ENCODE measurements around the gene CFAP52. TPM values are rescaled to one million over a fixed set of nuclear protein-coding genes. Genes with fewer than 3 reads are reported as not detected.
"Not testable (repeated sequence)": the region's sequence is repeated elsewhere in the genome, so short reads cannot be mapped to it uniquely, and the experiment has no call there.

CFAP52 gene
- polyA plus RNA-seq, 1 donor (not counting 4 experiments of a cell fraction or from before 2014, with no cell fraction given): 0.08 TPM

- DNase-seq (ENCODE audit: low read depth, low spot score): no peak
Observed at GRCh38 chr17:9658593-9659211, 82.3 kb downstream of the CFAP52 start.

GRCh38 chr17:9661027-9661426 lies 84.6 kb downstream of the CFAP52 start:
- Histone ChIP-seq H2AFZ (ENCODE audit: control insufficient read depth, low read length) (no peak overlapping the region), H4K20me1 (ENCODE audit: control insufficient read depth, extremely low read depth, insufficient read depth, low read length) (no peaks in the 10 kb centered on the region), H3K4me2 (ENCODE audit: control insufficient read depth, extremely low read depth, insufficient read depth, low read depth, low read length) (no peak overlapping the region), H3K9me1 (ENCODE audit: control insufficient read depth, extremely low read depth, insufficient read depth, low read length) (no peaks in the 10 kb centered on the region), H3K36me3 (ENCODE audit: control insufficient read depth in 2 of 2, extremely low read depth in 1 of 2, insufficient read depth in 2 of 2, low read length in 2 of 2) (peaks cover 0 to 2% of the 10 kb centered on the region in 2 experiments), H3K79me2 (ENCODE audit: control insufficient read depth, insufficient read depth, low read length) (peaks cover 6% of the 10 kb centered on the region), H3K4me3 (ENCODE audit: control insufficient read depth in 2 of 3, extremely low read depth in 1 of 3, insufficient read depth in 2 of 3, low read depth in 1 of 3, low read length in 3 of 3) (no peak overlapping the region), H3K27me3 (ENCODE audit: control insufficient read depth, extremely low read depth, insufficient read depth, low read length) (no peaks in the 10 kb centered on the region), H3K27ac (ENCODE audit: control insufficient read depth, insufficient read depth, low read length) (no peak overlapping the region), H3K4me1 (ENCODE audit: control insufficient read depth, extremely low read depth, insufficient read depth, low read length) (no peaks in the 10 kb centered on the region), H3K9ac (ENCODE audit: control insufficient read depth, extremely low read depth, insufficient read depth, low read length) (no peak overlapping the region), H3K9me3 (ENCODE audit: control insufficient read depth, low read depth, low read length) (no peaks in the 10 kb centered on the region)
- DNase-seq (ENCODE audit: low read depth, low spot score) (no peak), FAIRE-seq (no peak)
- no peak for TF ChIP-seq EZH2 (IDR thresholded peaks at IDR 0.05; ENCODE audit: low read length)
- TF ChIP-seq, protein P1, sequence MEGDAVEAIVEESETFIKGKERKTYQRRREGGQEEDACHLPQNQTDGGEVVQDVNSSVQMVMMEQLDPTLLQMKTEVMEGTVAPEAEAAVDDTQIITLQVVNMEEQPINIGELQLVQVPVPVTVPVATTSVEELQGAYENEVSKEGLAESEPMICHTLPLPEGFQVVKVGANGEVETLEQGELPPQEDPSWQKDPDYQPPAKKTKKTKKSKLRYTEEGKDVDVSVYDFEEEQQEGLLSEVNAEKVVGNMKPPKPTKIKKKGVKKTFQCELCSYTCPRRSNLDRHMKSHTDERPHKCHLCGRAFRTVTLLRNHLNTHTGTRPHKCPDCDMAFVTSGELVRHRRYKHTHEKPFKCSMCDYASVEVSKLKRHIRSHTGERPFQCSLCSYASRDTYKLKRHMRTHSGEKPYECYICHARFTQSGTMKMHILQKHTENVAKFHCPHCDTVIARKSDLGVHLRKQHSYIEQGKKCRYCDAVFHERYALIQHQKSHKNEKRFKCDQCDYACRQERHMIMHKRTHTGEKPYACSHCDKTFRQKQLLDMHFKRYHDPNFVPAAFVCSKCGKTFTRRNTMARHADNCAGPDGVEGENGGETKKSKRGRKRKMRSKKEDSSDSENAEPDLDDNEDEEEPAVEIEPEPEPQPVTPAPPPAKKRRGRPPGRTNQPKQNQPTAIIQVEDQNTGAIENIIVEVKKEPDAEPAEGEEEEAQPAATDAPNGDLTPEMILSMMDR (optimal IDR thresholded peaks at IDR 0.05 in 1 of 3, IDR thresholded peaks at IDR 0.05 in 1 of 3, conservative IDR thresholded peaks at IDR 0.05 in 1 of 3; ENCODE audit: extremely low read depth in 1 of 3, insufficient read depth in 2 of 3, low read length in 3 of 3): no peak
- dilution Hi-C loops (cut with MboI; ENCODE audit: extremely low pct_ligation_motif_present, low sequenced_read_pairs): no loop called here

More at GRCh38 chr17:9658593-9659211, 82.3 kb downstream of the CFAP52 start:
- no peak overlapping the region for H3K9ac ChIP-seq (ENCODE audit: control insufficient read depth, extremely low read depth, insufficient read depth, low read length)
- H3K27ac ChIP-seq (ENCODE audit: control insufficient read depth, insufficient read depth, low read length): no peak overlapping the region
- dilution Hi-C loops (cut with MboI; ENCODE audit: extremely low pct_ligation_motif_present, low sequenced_read_pairs): no loop called here
- TF ChIP-seq, protein P1 (optimal IDR thresholded peaks at IDR 0.05 in 1 of 3, IDR thresholded peaks at IDR 0.05 in 1 of 3, conservative IDR thresholded peaks at IDR 0.05 in 1 of 3; ENCODE audit: extremely low read depth in 1 of 3, insufficient read depth in 2 of 3, low read length in 3 of 3): no peak
- TF ChIP-seq EZH2 (IDR thresholded peaks at IDR 0.05; ENCODE audit: low read length): no peak
- H3K4me2 ChIP-seq (ENCODE audit: control insufficient read depth, extremely low read depth, insufficient read depth, low read depth, low read length): no peak overlapping the region
- peaks cover 13% of the 10 kb centered on the region for H3K79me2 ChIP-seq (ENCODE audit: control insufficient read depth, insufficient read depth, low read length)
- H2AFZ ChIP-seq (ENCODE audit: control insufficient read depth, low read length): no peak overlapping the region
- no peaks in the 10 kb centered on the region for H3K9me3 ChIP-seq (ENCODE audit: control insufficient read depth, low read depth, low read length)
- H4K20me1 ChIP-seq (ENCODE audit: control insufficient read depth, extremely low read depth, insufficient read depth, low read length): no peaks in the 10 kb centered on the region
- H3K4me1 ChIP-seq (ENCODE audit: control insufficient read depth, extremely low read depth, insufficient read depth, low read length): no peaks in the 10 kb centered on the region
- no peak for FAIRE-seq
- H3K9me1 ChIP-seq (ENCODE audit: control insufficient read depth, extremely low read depth, insufficient read depth, low read length): no peaks in the 10 kb centered on the region
- peaks cover 0 to 2% of the 10 kb centered on the region in 2 experiments for H3K36me3 ChIP-seq (ENCODE audit: control insufficient read depth in 2 of 2, extremely low read depth in 1 of 2, insufficient read depth in 2 of 2, low read length in 2 of 2)
- no peak overlapping the region for H3K4me3 ChIP-seq (ENCODE audit: control insufficient read depth in 2 of 3, extremely low read depth in 1 of 3, insufficient read depth in 2 of 3, low read depth in 1 of 3, low read length in 3 of 3)
- no peaks in the 10 kb centered on the region for H3K27me3 ChIP-seq (ENCODE audit: control insufficient read depth, extremely low read depth, insufficient read depth, low read length)

GRCh38 chr17:9663511-9663910 lies 87.1 kb downstream of the CFAP52 start:
- H3K9me1 ChIP-seq (ENCODE audit: control insufficient read depth, extremely low read depth, insufficient read depth, low read length); H4K20me1 ChIP-seq (ENCODE audit: control insufficient read depth, extremely low read depth, insufficient read depth, low read length); H3K27ac ChIP-seq (ENCODE audit: control insufficient read depth, insufficient read depth, low read length); H3K4me2 ChIP-seq (ENCODE audit: control insufficient read depth, extremely low read depth, insufficient read depth, low read depth, low read length); H3K9me3 ChIP-seq (ENCODE audit: control insufficient read depth, low read depth, low read length); H3K36me3 ChIP-seq (ENCODE audit: control insufficient read depth in 2 of 2, extremely low read depth in 1 of 2, insufficient read depth in 2 of 2, low read length in 2 of 2); DNase-seq (ENCODE audit: low read depth, low spot score); H3K4me3 ChIP-seq (ENCODE audit: control insufficient read depth in 2 of 3, extremely low read depth in 1 of 3, insufficient read depth in 2 of 3, low read depth in 1 of 3, low read length in 3 of 3); H3K9ac ChIP-seq (ENCODE audit: control insufficient read depth, extremely low read depth, insufficient read depth, low read length); H3K27me3 ChIP-seq (ENCODE audit: control insufficient read depth, extremely low read depth, insufficient read depth, low read length); H3K79me2 ChIP-seq (ENCODE audit: control insufficient read depth, insufficient read depth, low read length); FAIRE-seq; dilution Hi-C loops (cut with MboI; ENCODE audit: extremely low pct_ligation_motif_present, low sequenced_read_pairs); H2AFZ ChIP-seq (ENCODE audit: control insufficient read depth, low read length): not testable (repeated sequence)
- peaks cover 10% of the 10 kb centered on the region for H3K4me1 ChIP-seq (ENCODE audit: control insufficient read depth, extremely low read depth, insufficient read depth, low read length)
